HL-60 (cell line): ENCODE results near the gene NUDT22.

ENCODE experiments used
- DNase-seq, 2 experiments: peaks; one replicate each; pipeline ENCODE4 v3.0.0-alpha.2; 2010 to 2020; ENCODE audit warnings: low read depth in 1 of 2, low spot score in 1 of 2
- H3K27ac ChIP-seq: fragments of 250-450 bp; sonication (Bioruptor Pico); replicated peaks from 2 replicates; pipeline ENCODE4 v1.5.1; 2020; ENCODE audit warnings: mild to moderate bottlenecking, moderate library complexity
- H3K27me3 ChIP-seq: fragments of 250-450 bp; sonication (Bioruptor Pico); 2 replicates; pipeline ENCODE4 v1.5.1; 2021; ENCODE audit warnings: mild to moderate bottlenecking, moderate library complexity; ENCODE audit not compliant: insufficient read depth, poor library complexity, severe bottlenecking
- H3K4me3 ChIP-seq: replicated peaks from 2 replicates; pipeline ENCODE4 v1.5.1; 2011; ENCODE audit warnings: mild to moderate bottlenecking, control low read depth, low read length; ENCODE audit not compliant: insufficient read depth
- CTCF ChIP-seq: IDR thresholded peaks from one replicate; pipeline ENCODE4 v1.5.1; 2011; ENCODE audit warnings: low read length, control low read depth, inconsistent platforms; ENCODE audit not compliant: insufficient read depth
- GABPA ChIP-seq: IDR thresholded peaks from 2 replicates; pipeline ENCODE4 v1.6.1; 2012; ENCODE audit warnings: low read depth
- POLR2AphosphoS5 ChIP-seq: IDR thresholded peaks from 2 replicates; pipeline ENCODE4 v1.6.1; 2012; ENCODE audit warnings: low read depth
- REST ChIP-seq: IDR thresholded peaks from 2 replicates; pipeline ENCODE4 v1.6.1; 2012; ENCODE audit warnings: low read depth; ENCODE audit not compliant: insufficient replicate concordance
- SPI1 ChIP-seq: IDR thresholded peaks from 2 replicates; pipeline ENCODE4 v1.6.1; 2012; ENCODE audit warnings: low read depth, mild to moderate bottlenecking, borderline replicate concordance

Gene NUDT22

GRCh38 chr11:64241241-64241490 is 15.1 kb downstream of the NUDT22 start:
- DNase-seq = peak; percentile 98 to 100
- TF ChIP-seq SPI1 = no peak
- no peak for TF ChIP-seq POLR2AphosphoS5
- H3K27me3 ChIP-seq = no peaks in the 10 kb centered on the region
- peak overlapping the region; percentile 97 for H3K27ac ChIP-seq
- peak overlapping the region; percentile 80 for H3K4me3 ChIP-seq

GRCh38 chr11:64241491-64242374 is 15.7 kb downstream of the NUDT22 start:
- H3K27ac ChIP-seq = peak overlapping the region; percentile 97
- peak in 1 of 2 experiments; percentile 39 for DNase-seq
- 0 out of 2 replicates have a peak, but pooled peaks have one; percentile 19 for TF ChIP-seq GABPA
- no peak for TF ChIP-seq CTCF
- H3K27me3 ChIP-seq = no peaks in the 10 kb centered on the region
- H3K4me3 ChIP-seq = peak overlapping the region; percentile 80

- Histone ChIP-seq H3K27ac (no peak overlapping the region), H3K4me3 (no peak overlapping the region), H3K27me3 (no peaks in the 10 kb centered on the region)
- DNase-seq = no peak
- TF ChIP-seq SPI1 = no peak
- peak; percentile 61; the same call in 1 of the 2 replicates for TF ChIP-seq POLR2AphosphoS5
These were observed 17.3 kb downstream of the NUDT22 start for GRCh38 chr11:64243236-64243854.

- TF ChIP-seq REST (no peak), GABPA (no peak), CTCF (no peak), SPI1 (no peak), POLR2AphosphoS5 (no peak; the same call in 1 of the 2 replicates)
- H3K4me3 ChIP-seq = no peak overlapping the region
- no peak overlapping the region for H3K27ac ChIP-seq
- no peak for DNase-seq
- no peaks in the 10 kb centered on the region for H3K27me3 ChIP-seq
These were observed 18.0 kb downstream of the NUDT22 start for GRCh38 chr11:64244107-64244506.

- no peak for TF ChIP-seq CTCF
- TF ChIP-seq GABPA = no peak
- no peak for TF ChIP-seq POLR2AphosphoS5
- TF ChIP-seq SPI1 = no peak
- TF ChIP-seq REST = no peak
- H3K27ac ChIP-seq = peak overlapping the region; percentile 93
These were observed 18.9 kb downstream of the NUDT22 start for GRCh38 chr11:64244966-64245365.

More at GRCh38 chr11:64244966-64245365, 18.9 kb downstream of the NUDT22 start:
- DNase-seq = no peak
- H3K27me3 ChIP-seq = no peaks in the 10 kb centered on the region
- peak overlapping the region; percentile 81 for H3K4me3 ChIP-seq
